ENCODE results near the gene ZBTB40. TPM values are rescaled to one million over a fixed set of nuclear protein-coding genes. Genes with fewer than 3 reads are reported as not detected.

ZBTB40 gene
- total and polyA plus RNA-seq, 2 of the 13 experiments (the other 11 are each of a cell fraction or from before 2014, with no cell fraction given), result 8.8 to 16.5 TPM

DNA sequence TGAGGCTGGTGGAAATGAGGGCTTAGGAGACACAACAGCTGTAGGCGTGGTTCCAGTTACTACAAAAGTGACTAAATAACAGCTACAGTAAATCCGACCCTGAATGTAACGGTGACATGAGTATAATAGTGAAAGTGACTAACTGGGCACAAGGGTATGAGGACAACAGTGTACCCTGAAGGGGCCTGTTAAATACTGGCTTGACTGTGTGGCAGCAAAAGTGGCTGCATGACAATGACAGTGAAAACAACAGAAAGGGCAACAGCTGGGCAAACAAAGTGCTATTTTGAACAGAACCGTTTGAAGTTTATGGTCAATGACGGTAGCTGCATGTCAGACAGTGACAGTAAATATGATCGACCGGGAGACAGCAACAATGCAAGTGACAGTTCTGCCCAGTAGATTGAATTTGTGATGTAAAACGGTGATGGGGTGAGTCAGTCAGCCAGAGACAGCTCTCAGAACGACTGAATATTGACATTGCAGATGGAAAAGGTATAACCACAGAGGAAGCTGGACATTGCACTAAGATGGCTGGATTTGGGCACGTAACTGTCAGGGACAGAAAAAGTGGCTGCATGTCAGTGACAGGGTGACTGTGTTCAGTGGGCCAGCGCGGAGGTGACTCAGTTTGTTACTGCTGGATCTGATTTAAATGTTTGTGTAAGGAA lies 1.2 kb upstream of the ZBTB40 start (continued):
- TF ChIP-seq, protein P1, sequence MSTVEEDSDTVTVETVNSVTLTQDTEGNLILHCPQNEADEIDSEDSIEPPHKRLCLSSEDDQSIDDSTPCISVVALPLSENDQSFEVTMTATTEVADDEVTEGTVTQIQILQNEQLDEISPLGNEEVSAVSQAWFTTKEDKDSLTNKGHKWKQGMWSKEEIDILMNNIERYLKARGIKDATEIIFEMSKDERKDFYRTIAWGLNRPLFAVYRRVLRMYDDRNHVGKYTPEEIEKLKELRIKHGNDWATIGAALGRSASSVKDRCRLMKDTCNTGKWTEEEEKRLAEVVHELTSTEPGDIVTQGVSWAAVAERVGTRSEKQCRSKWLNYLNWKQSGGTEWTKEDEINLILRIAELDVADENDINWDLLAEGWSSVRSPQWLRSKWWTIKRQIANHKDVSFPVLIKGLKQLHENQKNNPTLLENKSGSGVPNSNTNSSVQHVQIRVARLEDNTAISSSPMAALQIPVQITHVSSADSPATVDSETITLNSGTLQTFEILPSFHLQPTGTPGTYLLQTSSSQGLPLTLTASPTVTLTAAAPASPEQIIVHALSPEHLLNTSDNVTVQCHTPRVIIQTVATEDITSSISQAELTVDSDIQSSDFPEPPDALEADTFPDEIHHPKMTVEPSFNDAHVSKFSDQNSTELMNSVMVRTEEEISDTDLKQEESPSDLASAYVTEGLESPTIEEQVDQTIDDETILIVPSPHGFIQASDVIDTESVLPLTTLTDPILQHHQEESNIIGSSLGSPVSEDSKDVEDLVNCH (CRISPR knock-in tag; IDR thresholded peaks at IDR 0.05), result no peak
- TF ChIP-seq, protein P2, sequence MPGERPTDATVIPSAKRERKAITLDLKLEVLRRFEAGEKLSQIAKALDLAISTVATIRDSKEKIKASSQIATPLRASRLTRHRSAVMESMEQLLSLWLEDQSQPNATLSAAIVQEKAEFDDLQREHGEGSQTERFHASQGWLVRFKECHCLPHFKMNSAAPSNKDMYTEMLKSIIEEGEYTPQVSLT (CRISPR knock-in tag; IDR thresholded peaks at IDR 0.05; ENCODE audit: borderline replicate concordance, low read depth), result no peak
- TF ChIP-seq, protein P3, sequence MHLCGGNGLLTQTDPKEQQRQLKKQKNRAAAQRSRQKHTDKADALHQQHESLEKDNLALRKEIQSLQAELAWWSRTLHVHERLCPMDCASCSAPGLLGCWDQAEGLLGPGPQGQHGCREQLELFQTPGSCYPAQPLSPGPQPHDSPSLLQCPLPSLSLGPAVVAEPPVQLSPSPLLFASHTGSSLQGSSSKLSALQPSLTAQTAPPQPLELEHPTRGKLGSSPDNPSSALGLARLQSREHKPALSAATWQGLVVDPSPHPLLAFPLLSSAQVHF (CRISPR knock-in tag; IDR thresholded peaks at IDR 0.05), result no peak
- no peak for TF ChIP-seq ZNF569 (CRISPR knock-in tag; IDR thresholded peaks at IDR 0.05; ENCODE audit: borderline replicate concordance)
- TF ChIP-seq, protein P4, sequence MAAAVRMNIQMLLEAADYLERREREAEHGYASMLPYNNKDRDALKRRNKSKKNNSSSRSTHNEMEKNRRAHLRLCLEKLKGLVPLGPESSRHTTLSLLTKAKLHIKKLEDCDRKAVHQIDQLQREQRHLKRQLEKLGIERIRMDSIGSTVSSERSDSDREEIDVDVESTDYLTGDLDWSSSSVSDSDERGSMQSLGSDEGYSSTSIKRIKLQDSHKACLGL (CRISPR knock-in tag; IDR thresholded peaks at IDR 0.05), result no peak
- no peak for TF ChIP-seq KDM5B (CRISPR knock-in tag; IDR thresholded peaks at IDR 0.05; ENCODE audit: borderline replicate concordance)
- TF ChIP-seq, protein P5, sequence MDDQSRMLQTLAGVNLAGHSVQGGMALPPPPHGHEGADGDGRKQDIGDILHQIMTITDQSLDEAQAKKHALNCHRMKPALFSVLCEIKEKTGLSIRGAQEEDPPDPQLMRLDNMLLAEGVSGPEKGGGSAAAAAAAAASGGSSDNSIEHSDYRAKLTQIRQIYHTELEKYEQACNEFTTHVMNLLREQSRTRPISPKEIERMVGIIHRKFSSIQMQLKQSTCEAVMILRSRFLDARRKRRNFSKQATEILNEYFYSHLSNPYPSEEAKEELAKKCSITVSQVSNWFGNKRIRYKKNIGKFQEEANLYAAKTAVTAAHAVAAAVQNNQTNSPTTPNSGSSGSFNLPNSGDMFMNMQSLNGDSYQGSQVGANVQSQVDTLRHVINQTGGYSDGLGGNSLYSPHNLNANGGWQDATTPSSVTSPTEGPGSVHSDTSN (CRISPR knock-in tag; IDR thresholded peaks at IDR 0.05; ENCODE audit: borderline replicate concordance), result no peak
- TF ChIP-seq ZNF335 (CRISPR knock-in tag; IDR thresholded peaks at IDR 0.05), result no peak
- 0 out of 2 replicates have a peak, but pooled peaks have one; percentile 54 for TF ChIP-seq ZNF510 (CRISPR knock-in tag; IDR thresholded peaks at IDR 0.05; ENCODE audit: low read depth)
- no peak for TF ChIP-seq JARID2 (CRISPR knock-in tag; IDR thresholded peaks at IDR 0.05; ENCODE audit: insufficient replicate concordance)
- TF ChIP-seq KAT8 (CRISPR knock-in tag; IDR thresholded peaks at IDR 0.05), result peak; percentile 60
- no peak for TF ChIP-seq ZNF317 (CRISPR knock-in tag; IDR thresholded peaks at IDR 0.05)
- no peak; the same call in 1 of the 2 replicates for TF ChIP-seq ZBTB20 (CRISPR knock-in tag; IDR thresholded peaks at IDR 0.05; ENCODE audit: borderline replicate concordance, low read depth)
- TF ChIP-seq, protein P6, sequence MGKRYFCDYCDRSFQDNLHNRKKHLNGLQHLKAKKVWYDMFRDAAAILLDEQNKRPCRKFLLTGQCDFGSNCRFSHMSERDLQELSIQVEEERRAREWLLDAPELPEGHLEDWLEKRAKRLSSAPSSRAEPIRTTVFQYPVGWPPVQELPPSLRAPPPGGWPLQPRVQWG (CRISPR knock-in tag; IDR thresholded peaks at IDR 0.05; ENCODE audit: borderline replicate concordance, low read depth), result no peak
- TF ChIP-seq ZNF615 (CRISPR knock-in tag; IDR thresholded peaks at IDR 0.05; ENCODE audit: borderline replicate concordance), result no peak
- TF ChIP-seq ZMAT3 (CRISPR knock-in tag; conservative IDR thresholded peaks at IDR 0.05), result no peak
- no peak for TF ChIP-seq KDM2A (CRISPR knock-in tag; IDR thresholded peaks at IDR 0.05; ENCODE audit: borderline replicate concordance, low read depth)
- peak; percentile 84 for TF ChIP-seq SKI (IDR thresholded peaks at IDR 0.05; ENCODE audit: partially characterized antibody)
- no peak for TF ChIP-seq ZFP36L2 (CRISPR knock-in tag; IDR thresholded peaks at IDR 0.05)
- TF ChIP-seq ZNF720 (CRISPR knock-in tag; IDR thresholded peaks at IDR 0.05), result no peak
- TF ChIP-seq, protein P7, sequence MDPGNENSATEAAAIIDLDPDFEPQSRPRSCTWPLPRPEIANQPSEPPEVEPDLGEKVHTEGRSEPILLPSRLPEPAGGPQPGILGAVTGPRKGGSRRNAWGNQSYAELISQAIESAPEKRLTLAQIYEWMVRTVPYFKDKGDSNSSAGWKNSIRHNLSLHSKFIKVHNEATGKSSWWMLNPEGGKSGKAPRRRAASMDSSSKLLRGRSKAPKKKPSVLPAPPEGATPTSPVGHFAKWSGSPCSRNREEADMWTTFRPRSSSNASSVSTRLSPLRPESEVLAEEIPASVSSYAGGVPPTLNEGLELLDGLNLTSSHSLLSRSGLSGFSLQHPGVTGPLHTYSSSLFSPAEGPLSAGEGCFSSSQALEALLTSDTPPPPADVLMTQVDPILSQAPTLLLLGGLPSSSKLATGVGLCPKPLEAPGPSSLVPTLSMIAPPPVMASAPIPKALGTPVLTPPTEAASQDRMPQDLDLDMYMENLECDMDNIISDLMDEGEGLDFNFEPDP (CRISPR knock-in tag; conservative IDR thresholded peaks at IDR 0.05), result no peak
- TF ChIP-seq GATAD2A (CRISPR knock-in tag; IDR thresholded peaks at IDR 0.05), result peak; percentile 59; the same call in 1 of the 2 replicates
- no peak for TF ChIP-seq HMG20B (CRISPR knock-in tag; conservative IDR thresholded peaks at IDR 0.05)

Measured in HepG2 (cell line).